NCI-H1092 treated with DMSO at 0.1 percent for 48 hours (cell line): ENCODE results near the gene STOML3.

Experiments used
- DNase-seq: peaks from one replicate; lab custom pipeline; 2025; lab: John Stamatoyannopoulos, UW

The STOML3 gene

DNA sequence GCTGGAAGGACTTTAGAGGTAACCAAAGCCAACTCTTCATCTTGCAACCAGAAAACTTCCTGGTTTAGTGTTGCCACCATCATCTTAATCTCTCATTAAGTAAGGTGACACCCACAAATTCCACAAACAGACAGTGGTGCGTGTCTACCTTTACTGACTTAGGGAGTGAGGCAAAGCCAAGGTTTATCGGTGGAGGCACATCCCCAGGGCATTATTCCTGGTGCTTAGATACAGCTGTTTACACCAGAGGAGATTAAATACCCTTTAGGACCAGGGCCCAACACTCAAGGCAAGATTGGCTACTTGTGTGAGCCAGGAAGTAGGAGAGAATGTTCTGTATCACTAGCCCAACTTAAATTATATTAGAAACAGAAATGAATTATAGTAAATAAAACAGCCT lies 9.5 kb downstream of the STOML3 start:
- peak; percentile 3 for DNase-seq

- DNase-seq: no peak
Measured at GRCh38 chr13:38980750-38981078, 9.9 kb downstream of the STOML3 start.

DNA sequence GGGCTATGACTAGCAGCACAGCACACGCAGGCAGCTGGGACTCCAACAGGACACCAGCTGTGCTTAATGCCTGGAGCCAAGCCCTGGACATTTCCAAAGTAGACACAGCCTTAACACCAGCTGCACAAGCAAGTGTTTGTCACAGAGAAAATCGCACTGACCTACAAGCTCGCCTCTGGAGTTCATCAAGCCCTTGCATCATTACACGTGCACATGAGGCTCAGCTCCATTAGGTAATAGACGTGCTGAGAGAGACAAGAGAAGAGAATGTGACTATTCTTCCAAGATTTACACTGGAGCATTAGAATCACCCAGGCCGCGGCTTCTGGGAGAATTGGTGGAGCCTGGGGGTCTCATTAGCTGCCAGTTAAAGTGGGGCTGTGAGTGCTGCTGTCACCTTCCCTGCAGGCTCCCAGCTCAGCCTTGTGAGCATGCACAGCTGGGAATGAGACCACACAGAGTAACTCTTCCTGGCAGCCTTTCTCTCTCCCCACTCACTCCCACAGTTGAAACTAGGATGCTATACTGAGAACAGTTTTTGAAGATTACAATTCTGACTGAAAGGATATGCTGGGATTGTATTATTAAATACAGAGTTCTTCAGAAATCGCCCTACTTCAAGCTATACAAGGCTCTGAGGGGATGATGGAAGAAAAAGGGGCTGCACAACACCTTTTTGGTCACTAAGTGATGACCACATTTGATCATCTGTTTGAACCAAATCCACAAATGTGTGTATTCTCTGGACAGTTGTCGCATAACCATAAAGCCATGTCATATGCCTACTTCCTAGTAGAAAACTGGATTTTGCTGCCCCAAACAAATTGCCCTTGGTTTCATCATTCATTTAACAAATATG lies 10.5 kb downstream of the STOML3 start:
- peak; percentile 60 for DNase-seq

GRCh38 chr13:38970380-38971051 lies 20.1 kb downstream of the STOML3 start:
- DNase-seq: peak; percentile 1

DNA sequence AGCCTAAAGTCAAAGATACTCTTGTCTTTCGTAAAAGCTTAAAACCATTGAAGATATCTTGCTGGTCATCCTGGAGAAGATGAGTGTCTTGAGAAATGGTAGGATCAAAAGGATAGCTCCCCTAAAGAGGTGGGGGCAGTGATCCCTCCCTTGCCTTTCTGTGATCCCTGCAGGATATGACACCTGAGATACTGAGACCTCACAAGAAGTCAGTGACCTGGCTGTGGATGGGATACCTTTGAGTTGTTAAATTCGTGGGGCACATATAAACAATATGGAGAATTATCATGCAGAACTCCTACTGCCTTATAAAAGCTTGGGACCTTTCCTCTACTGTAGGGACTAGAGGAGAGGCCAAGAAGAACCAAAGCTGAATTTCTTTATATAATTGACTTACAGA lies 21.4 kb downstream of the STOML3 start:
- DNase-seq: no peak

DNA sequence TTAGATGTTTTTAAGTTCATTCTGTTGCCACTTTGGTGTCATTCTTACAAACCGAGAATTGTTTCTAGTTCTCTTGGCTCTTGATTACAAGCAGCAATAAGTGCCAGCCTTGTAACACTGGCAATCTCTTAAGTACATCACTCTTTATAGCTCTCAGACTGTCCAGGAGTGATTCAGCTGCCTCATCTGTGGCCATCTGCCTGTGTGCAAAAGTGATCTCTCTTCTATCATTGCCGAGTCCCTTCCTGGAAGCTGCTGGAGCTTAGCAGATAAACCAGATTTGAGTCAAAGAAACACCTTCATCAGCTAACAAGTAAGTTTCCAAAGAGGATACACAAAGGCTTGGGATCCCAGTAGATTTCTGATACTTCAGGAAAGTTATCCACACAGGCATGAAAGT lies 23.2 kb downstream of the STOML3 start:
- DNase-seq: no peak

DNA sequence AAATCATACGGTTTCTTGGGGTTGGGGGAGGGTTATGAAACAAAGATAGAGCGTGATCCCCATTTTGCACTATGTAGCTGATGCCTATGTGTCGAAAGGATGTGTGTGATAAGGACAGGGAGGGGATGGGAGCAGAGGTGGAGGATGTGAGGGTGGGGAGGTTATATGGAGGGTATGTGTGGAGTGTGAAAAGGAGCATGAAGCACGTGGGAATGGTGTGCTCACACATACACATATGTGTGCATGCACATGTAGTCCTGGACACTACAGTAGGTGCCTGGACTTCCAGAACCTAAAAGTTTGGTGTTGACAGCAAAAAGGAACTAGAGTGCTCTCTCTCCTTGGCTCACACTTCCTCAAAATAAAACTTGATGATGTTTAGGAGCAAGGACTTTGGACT lies 25.4 kb downstream of the STOML3 start:
- DNase-seq: no peak

DNA sequence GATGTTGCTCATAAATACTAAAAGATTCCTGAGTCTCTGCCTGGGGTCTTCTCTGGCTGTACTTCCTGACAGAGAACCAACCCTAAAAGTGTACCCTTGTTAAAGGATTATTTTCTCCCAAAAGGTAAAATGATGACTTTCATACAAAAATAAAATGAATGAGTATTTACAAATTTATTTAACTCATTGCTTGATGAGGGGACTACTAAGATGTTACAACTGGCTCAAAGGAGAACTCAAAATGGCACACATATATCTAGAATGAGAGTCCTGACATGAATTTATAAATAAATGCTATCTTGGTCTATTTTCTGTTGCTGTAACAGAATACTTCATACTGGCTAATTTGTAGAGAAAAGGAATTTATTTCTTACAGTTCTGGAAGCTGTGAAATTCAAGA lies 30.5 kb downstream of the STOML3 start:
- no peak for DNase-seq

DNA sequence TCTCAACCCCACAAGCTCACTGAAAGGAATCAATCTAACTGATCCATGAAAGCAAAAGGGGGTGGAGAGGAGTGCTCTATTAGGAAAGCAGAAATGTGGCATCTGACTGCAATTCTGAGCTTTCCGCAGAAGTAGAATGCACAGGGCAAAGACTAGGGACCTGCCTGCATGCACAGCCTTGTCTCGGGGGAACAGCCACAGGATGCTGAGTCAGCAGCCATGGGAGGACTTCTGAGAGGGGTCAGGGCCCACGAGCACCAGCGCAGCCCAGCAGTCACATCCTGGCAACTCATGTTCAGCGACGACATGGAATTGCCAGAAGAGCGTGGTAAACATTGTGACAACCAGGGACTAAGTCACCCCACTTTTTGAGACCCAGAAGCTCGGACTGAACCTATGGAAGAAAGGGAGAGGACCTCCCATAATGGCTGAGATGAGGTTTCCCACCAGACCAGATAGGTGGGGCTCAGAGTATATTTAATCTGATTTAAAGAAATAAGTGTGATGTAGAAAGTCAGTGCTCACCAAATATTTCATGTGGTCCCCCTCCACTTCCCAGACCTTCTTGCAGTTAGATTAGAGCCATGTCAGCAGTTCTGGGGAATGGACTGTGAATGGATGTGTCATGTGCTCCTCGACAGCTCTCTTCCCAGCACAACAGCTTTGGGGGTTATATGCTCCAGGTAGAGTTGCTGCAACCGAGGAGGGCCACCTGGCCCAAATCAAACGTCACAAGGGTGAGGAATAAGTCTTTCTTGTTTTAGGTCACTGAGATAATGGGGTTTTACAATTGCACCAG lies 32.6 kb downstream of the STOML3 start:
- DNase-seq: no peak

- DNase-seq: no peak
Measured at GRCh38 chr13:38954844-38955243, 35.8 kb downstream of the STOML3 start.

DNA sequence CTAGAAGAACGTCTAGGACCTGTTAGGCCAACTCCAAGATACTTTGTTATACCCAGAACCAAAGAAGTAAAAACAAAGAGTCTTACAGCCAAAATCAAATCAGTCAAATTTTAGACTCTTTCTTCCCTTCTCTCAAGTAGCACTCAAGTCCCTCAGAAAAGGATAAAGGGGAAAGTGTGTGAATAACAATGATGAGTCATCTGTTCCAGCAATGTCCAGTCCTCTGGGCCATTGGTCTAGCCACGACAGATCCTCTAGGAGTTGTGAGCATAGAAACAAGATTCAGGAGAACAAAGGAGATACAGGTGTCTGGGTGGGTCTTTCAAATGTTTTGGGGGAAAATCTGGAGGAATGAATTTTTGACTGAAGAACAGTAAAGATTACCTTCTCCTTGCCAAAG lies 36.3 kb downstream of the STOML3 start:
- no peak for DNase-seq

- no peak for DNase-seq
Measured at GRCh38 chr13:38952827-38953226, 37.8 kb downstream of the STOML3 start.

DNA sequence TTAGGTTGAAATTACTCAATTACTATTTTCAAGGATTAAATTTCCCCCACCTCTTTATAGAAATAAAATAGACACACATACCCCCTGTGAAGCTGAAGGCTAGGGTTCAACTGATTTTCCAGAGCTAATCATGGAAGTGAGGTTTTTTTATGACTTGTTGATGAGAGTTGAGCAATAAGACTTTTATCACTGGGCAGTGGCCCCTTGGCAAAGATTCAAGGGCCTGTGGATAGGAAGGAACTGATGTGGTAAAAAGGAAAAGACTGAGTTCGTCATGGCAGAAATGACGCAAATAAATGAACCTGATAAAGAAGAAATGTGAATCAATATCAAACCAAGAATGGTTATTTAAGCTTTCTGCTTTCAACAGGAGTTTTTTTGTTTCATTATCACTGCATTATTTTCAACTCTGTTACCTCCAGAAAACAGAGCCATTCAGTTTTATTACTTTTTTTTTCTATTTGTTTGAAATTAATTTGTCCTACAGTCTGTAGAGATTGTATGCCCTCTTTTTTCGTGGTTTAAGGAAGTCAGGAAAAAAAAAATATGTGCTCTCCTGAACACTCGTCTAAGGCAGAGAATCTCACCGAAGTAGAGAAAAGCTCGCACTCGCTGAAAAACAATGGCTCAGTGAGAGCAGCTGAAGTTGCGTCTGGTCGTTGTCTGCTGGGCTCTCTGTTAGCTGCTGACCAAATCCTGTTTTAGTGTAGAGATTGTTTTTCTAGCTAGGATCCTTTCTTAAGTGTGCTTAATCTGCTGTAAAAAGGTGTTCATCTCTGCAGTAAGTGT lies 38.9 kb downstream of the STOML3 start:
- no peak for DNase-seq

- DNase-seq: no peak
Measured at GRCh38 chr13:38950987-38951386, 39.6 kb downstream of the STOML3 start.

- DNase-seq: no peak
Measured at GRCh38 chr13:38947054-38947453, 43.6 kb downstream of the STOML3 start.

DNA sequence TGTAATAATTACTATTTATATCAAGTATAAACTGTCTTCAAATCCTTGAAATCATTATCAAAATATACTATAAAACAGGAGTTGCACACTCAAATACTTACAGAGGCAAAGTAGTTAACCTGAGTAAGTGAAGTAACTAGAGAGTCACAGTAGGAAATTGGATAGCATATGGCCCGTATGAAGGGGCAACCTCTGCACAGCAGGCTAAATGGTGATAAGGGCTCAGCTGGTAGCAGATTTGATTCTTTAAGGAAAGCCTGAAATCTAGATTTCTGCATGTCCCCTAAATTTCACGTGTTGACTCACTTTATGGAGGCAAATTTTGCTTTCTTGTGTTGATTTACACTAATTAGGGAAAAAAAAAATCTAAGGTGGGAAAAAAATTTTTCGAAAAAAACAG lies 46.4 kb downstream of the STOML3 start:
- no peak for DNase-seq

DNA sequence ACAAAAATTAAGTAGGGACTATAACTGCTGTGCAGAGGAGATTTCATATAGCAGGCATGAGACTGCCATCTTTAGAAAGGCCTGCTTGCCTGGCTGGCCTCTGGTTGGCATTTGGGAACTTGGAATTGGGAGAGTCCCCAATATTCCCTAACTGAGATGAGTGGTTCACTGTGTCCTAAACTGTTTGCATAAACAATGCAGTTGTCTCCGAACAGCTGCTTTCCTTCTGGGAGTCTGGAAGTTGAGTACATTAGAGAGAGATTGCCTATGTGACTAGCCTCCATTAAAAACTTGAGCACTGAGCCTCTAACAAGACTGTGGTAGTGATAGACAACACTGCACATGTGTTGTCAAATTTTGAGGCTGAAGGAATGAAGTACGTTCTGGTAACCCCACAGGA lies 47.4 kb downstream of the STOML3 start:
- no peak for DNase-seq

DNA sequence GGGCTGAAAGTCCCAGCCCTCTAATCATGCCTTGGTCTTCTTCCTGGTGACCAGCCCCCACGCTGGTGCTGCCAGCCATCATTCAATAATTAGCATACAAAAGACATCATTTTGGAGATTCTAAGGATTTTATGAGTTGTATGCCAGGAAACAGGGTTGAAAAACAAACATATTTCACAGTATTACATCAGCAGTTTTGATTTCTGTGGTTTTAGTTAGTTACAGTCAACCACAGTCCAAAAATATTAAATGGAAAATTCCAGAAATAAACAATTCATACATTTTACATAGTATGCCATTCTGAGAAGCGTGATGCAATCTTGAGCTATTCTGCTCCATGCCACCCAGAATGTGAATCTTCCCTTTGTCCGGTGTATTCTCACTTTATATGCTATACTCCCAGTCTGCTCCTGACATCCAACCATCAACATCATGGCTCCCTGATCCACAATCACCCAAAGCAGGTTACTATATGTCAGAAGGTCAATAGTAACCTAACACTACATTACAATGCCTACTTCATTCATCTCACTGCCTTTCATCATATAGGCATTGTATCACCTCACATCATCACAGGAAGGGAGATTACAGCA lies 49.2 kb downstream of the STOML3 start:
- DNase-seq: no peak

GRCh38 chr13:38933786-38934185 lies 56.8 kb downstream of the STOML3 start:
- DNase-seq: no peak

DNA sequence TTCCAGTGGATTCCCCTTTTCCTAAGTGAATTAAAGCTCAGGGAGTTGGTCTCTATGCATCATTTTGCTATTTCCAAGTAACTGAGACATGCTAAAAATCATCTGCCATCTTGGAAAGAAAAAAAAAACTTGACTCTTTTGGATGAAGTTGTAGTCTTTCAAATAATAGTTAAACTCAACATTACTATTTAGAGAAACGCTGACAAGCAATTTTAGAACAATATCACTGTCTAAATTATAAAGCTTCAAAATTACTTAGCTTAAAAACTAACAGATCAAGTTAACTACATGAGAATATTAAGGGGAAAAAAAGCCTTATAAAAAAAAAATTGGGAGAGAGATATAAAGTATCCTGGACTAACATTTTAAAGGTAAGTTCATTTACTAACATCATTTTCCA lies 68.5 kb downstream of the STOML3 start:
- no peak for DNase-seq

- DNase-seq: no peak
Measured at GRCh38 chr13:38921081-38921480, 69.5 kb downstream of the STOML3 start.
